H9 (cell line): ENCODE data around the gene NUMBL. TPM values are rescaled to one million over a fixed set of nuclear protein-coding genes. Genes with fewer than 3 reads are reported as not detected.

ENCODE experiments used
- DNase-seq: peaks from one replicate; pipeline ENCODE4 v3.0.0-alpha.2; 2017
- H2AFZ ChIP-seq: one replicate; pipeline ENCODE4 v1.6.1; 2013; ENCODE audit warnings: mild to moderate bottlenecking, low read length, control low read depth, moderate library complexity
- H2AK5ac ChIP-seq: 2 replicates; pipeline ENCODE4 v1.6.1; 2013; ENCODE audit warnings: low read length, control low read depth, mixed read lengths; ENCODE audit not compliant: insufficient read length
- H2BK120ac ChIP-seq: one replicate; pipeline ENCODE4 v1.6.1; 2013; ENCODE audit warnings: low read depth, mild to moderate bottlenecking, low read length, control low read depth, inconsistent platforms; ENCODE audit not compliant: poor library complexity, severe bottlenecking
- H2BK12ac ChIP-seq: 2 replicates; pipeline ENCODE4 v1.6.1; 2013; ENCODE audit warnings: low read length, control low read depth, mixed read lengths, low read depth; ENCODE audit not compliant: insufficient read length
- H2BK15ac ChIP-seq: 2 replicates; pipeline ENCODE4 v1.6.1; 2013; ENCODE audit warnings: low read depth, low read length, control low read depth
- H2BK20ac ChIP-seq: one replicate; pipeline ENCODE4 v1.6.1; 2013; ENCODE audit warnings: low read depth, mild to moderate bottlenecking, low read length, control low read depth, inconsistent platforms; ENCODE audit not compliant: poor library complexity, severe bottlenecking
- H2BK5ac ChIP-seq: 2 replicates; pipeline ENCODE4 v1.6.1; 2013; ENCODE audit warnings: low read length, control low read depth, mixed read lengths; ENCODE audit not compliant: insufficient read length
- H3K14ac ChIP-seq: 2 replicates; pipeline ENCODE4 v1.6.1; 2013; ENCODE audit warnings: low read length, control low read depth; ENCODE audit not compliant: insufficient read depth
- H3K18ac ChIP-seq: 2 replicates; pipeline ENCODE4 v1.6.1; 2013; ENCODE audit warnings: low read depth, mild to moderate bottlenecking, mixed read lengths, low read length, control low read depth; ENCODE audit not compliant: insufficient read length
- H3K23ac ChIP-seq: 2 replicates; pipeline ENCODE4 v1.6.1; 2013; ENCODE audit warnings: low read length, control low read depth, mixed read lengths, low read depth; ENCODE audit not compliant: insufficient read length
- H3K23me2 ChIP-seq: 2 replicates; pipeline ENCODE4 v1.6.1; 2013; ENCODE audit warnings: low read depth, mild to moderate bottlenecking, mixed read lengths, low read length, control low read depth; ENCODE audit not compliant: insufficient read length, poor library complexity, severe bottlenecking
- H3K27ac ChIP-seq: 2 replicates; pipeline ENCODE4 v1.5.1; 2013; ENCODE audit warnings: low read length, control low read depth, mixed read lengths, low read depth; ENCODE audit not compliant: insufficient read length
- H3K27me3 ChIP-seq: 2 replicates; pipeline ENCODE4 v1.6.1; 2013; ENCODE audit warnings: low read length, control low read depth, inconsistent platforms; ENCODE audit not compliant: insufficient read depth
- H3K4ac ChIP-seq: 2 replicates; pipeline ENCODE4 v1.6.1; 2013; ENCODE audit warnings: low read depth, mild to moderate bottlenecking, control low read depth, inconsistent platforms, low read length, moderate library complexity
- H3K4me1 ChIP-seq: 2 replicates; pipeline ENCODE4 v1.6.1; 2013; ENCODE audit warnings: low read length, control low read depth, inconsistent platforms; ENCODE audit not compliant: insufficient read depth
- H3K4me2 ChIP-seq: 2 replicates; pipeline ENCODE4 v1.6.1; 2013; ENCODE audit warnings: low read length, control low read depth, mixed read lengths; ENCODE audit not compliant: insufficient read length, insufficient read depth
- H3K56ac ChIP-seq: 2 replicates; pipeline ENCODE4 v1.6.1; 2013; ENCODE audit warnings: low read depth, mild to moderate bottlenecking, mixed read lengths, low read length, control low read depth; ENCODE audit not compliant: insufficient read length
- H3K79me1 ChIP-seq: 2 replicates; pipeline ENCODE4 v1.6.1; 2013; ENCODE audit warnings: low read depth, mild to moderate bottlenecking, moderate library complexity, low read length, control low read depth, inconsistent platforms; ENCODE audit not compliant: insufficient read depth, poor library complexity, severe bottlenecking
- H3K79me2 ChIP-seq: 2 replicates; pipeline ENCODE4 v1.6.1; 2013; ENCODE audit warnings: low read length, control low read depth, inconsistent platforms; ENCODE audit not compliant: insufficient read depth
- H3K9ac ChIP-seq: 2 replicates; pipeline ENCODE4 v1.6.1; 2013; ENCODE audit warnings: low read length, control low read depth, mixed read lengths; ENCODE audit not compliant: insufficient read length; ENCODE audit errors: extremely low read depth
- H3K9me3 ChIP-seq: one replicate; pipeline ENCODE4 v1.6.1; 2013; ENCODE audit warnings: low read depth, low read length, inconsistent platforms; ENCODE audit not compliant: control insufficient read depth
- H3T11ph ChIP-seq: one replicate; pipeline ENCODE4 v1.6.1; 2013; ENCODE audit warnings: mild to moderate bottlenecking, low read length, control low read depth, inconsistent platforms
- H4K20me1 ChIP-seq: one replicate; pipeline ENCODE4 v1.6.1; 2013; ENCODE audit not compliant: control insufficient read depth, insufficient read length, insufficient read depth
- H4K5ac ChIP-seq: 2 replicates; pipeline ENCODE4 v1.6.1; 2013; ENCODE audit warnings: low read depth, mild to moderate bottlenecking, mixed read lengths, low read length, control low read depth; ENCODE audit not compliant: insufficient read length
- H4K8ac ChIP-seq: replicated peaks from 2 replicates; pipeline ENCODE4 v1.6.1; 2013; ENCODE audit warnings: low read length, control low read depth, mixed read lengths, low read depth; ENCODE audit not compliant: insufficient read length
- H4K91ac ChIP-seq: 2 replicates; pipeline ENCODE4 v1.6.1; 2013; ENCODE audit warnings: low read depth, mild to moderate bottlenecking, moderate library complexity, mixed read lengths, low read length, control low read depth; ENCODE audit not compliant: insufficient read length
- H3K27ac Mint-ChIP-seq, 3 experiments: 2 replicates in 2 of 3; 3 replicates in 1 of 3; pipeline ENCODE4 v1.8.0; 2020 to 2021; ENCODE audit warnings: mixed read lengths in 3 of 3, mild to moderate bottlenecking in 1 of 3, moderate library complexity in 1 of 3
- H3K27me3 Mint-ChIP-seq: 2 replicates; pipeline ENCODE4 v1.8.0; 2021; ENCODE audit warnings: low read depth, mild to moderate bottlenecking, moderate library complexity, mixed read lengths
- H3K36me3 Mint-ChIP-seq, 3 experiments: 2 replicates in 2 of 3; 3 replicates in 1 of 3; pipeline ENCODE4 v1.8.0; 2020 to 2021; ENCODE audit warnings: low read depth in 3 of 3, mixed read lengths in 3 of 3; ENCODE audit not compliant: insufficient read depth in 1 of 3
- H3K4me1 Mint-ChIP-seq, 2 experiments: 2 replicates each; pipeline ENCODE4 v1.8.0; 2020; ENCODE audit warnings: mixed read lengths in 2 of 2
- H3K4me3 Mint-ChIP-seq, 2 experiments: 2 replicates in 1 of 2; 3 replicates in 1 of 2; pipeline ENCODE4 v1.8.0; 2020 to 2021; ENCODE audit warnings: mild to moderate bottlenecking in 2 of 2, mixed read lengths in 2 of 2, moderate library complexity in 1 of 2
- H3K9me3 Mint-ChIP-seq, 2 experiments: 2 replicates in 1 of 2; 3 replicates in 1 of 2; pipeline ENCODE4 v1.8.0; 2020; ENCODE audit warnings: mild to moderate bottlenecking in 2 of 2, mixed read lengths in 2 of 2, moderate library complexity in 1 of 2
- WGBS: extraction: QIAGEN DNeasy Blood & Tissue Kit; methylation state at CpG from one replicate; pipeline ENCODE4 v1.1.7; 2013; ENCODE audit warnings: missing lambda C conversion rate, low lambda C conversion rate, mixed read lengths; ENCODE audit not compliant: insufficient read length; ENCODE audit errors: extremely low coverage; 5-methylcytosine and 5-hydroxymethylcytosine counted together
- total RNA-seq: library from RNA; stranded (reverse); gene quantifications from 2 replicates; pipeline ENCODE4 v1.2.1, GENCODE V29; 2021
- TF ChIP-seq, protein P1 (sequence below): fragments of 200-600 bp; sonication (generic); conservative IDR thresholded peaks from 3 replicates; pipeline ENCODE4 v1.8.0; 2021; ENCODE audit warnings: antibody characterized with exemption, mild to moderate bottlenecking

Gene NUMBL
- total RNA-seq, 1 experiment from 2014 or later: 34.5 TPM

- Histone ChIP-seq H4K20me1 (no peaks in the 10 kb centered on the region), H3K56ac (no peak overlapping the region), H3K9ac (no peak overlapping the region), H2BK15ac (no peak overlapping the region), H3K27ac (no peak overlapping the region), H2BK120ac (no peak overlapping the region), H2BK12ac (no peak overlapping the region), H3K4me1 (no peaks in the 10 kb centered on the region), H3K4me2 (no peak overlapping the region), H4K8ac (no peak overlapping the region), H3T11ph (no peak overlapping the region), H3K14ac (no peak overlapping the region; the same call in 1 of the 2 replicates), H3K79me2 (no peaks in the 10 kb centered on the region), H4K5ac (no peak overlapping the region), H2AFZ (no peak overlapping the region), H3K23me2 (no peaks in the 10 kb centered on the region), H4K91ac (no peak overlapping the region), H3K9me3 (no peaks in the 10 kb centered on the region), H2BK20ac (no peak overlapping the region), H3K4ac (no peak overlapping the region), H3K23ac (no peak overlapping the region), H2AK5ac (no peak overlapping the region), H2BK5ac (no peak overlapping the region), H3K18ac (no peak overlapping the region), H3K27me3 (no peaks in the 10 kb centered on the region), H3K79me1 (no peaks in the 10 kb centered on the region)
- Mint-ChIP-seq H3K27ac (no peak overlapping the region), H3K27me3 (no peaks in the 10 kb centered on the region; the same call in 1 of the 2 replicates), H3K4me1 (peaks cover 5 to 13% of the 10 kb centered on the region in 2 experiments; a peak in 3 of 4 replicates), H3K9me3 (no peaks in the 10 kb centered on the region), H3K4me3 (no peak overlapping the region), H3K36me3 (peaks cover 23 to 57% (median 50%) of the 10 kb centered on the region in 3 experiments)
- TF ChIP-seq, protein P1, sequence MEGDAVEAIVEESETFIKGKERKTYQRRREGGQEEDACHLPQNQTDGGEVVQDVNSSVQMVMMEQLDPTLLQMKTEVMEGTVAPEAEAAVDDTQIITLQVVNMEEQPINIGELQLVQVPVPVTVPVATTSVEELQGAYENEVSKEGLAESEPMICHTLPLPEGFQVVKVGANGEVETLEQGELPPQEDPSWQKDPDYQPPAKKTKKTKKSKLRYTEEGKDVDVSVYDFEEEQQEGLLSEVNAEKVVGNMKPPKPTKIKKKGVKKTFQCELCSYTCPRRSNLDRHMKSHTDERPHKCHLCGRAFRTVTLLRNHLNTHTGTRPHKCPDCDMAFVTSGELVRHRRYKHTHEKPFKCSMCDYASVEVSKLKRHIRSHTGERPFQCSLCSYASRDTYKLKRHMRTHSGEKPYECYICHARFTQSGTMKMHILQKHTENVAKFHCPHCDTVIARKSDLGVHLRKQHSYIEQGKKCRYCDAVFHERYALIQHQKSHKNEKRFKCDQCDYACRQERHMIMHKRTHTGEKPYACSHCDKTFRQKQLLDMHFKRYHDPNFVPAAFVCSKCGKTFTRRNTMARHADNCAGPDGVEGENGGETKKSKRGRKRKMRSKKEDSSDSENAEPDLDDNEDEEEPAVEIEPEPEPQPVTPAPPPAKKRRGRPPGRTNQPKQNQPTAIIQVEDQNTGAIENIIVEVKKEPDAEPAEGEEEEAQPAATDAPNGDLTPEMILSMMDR: no peak
- DNase-seq: no peak
- WGBS: no CpG with 5 or more reads among the region's 9 CpGs
Observed at GRCh38 chr19:40700083-40700482, 9.6 kb upstream of the NUMBL start.
